GM12878 (cell line): Measurements from ENCODE around the gene BCL2L13. TPM values are rescaled to one million over a fixed set of nuclear protein-coding genes. Genes with fewer than 3 reads are reported as not detected.

Experiments used
- ATAC-seq: fragments of 200-7000 bp; cut with Tn5 transposase; 3 replicates; pipeline ENCODE4 v1.9.1; 2020; ENCODE audit warnings: mild to moderate bottlenecking, moderate library complexity
- BruUV-seq: library from RNA; stranded (reverse); fragments of 400-500 nt; replicated peaks from 2 replicates; lab custom pipeline; 2021; lab: Mats Ljungman, UMichigan
- CTCF ChIA-PET: fragments of 300-600 bp; sonication (Branson Sonifier 250); formaldehyde crosslinking; extraction: SDS; loops from one replicate; lab custom pipeline; 2021; ENCODE audit warnings: inconsistent platforms; lab: Yijun Ruan, JAX
- POLR2A ChIA-PET: fragments of 350-600 bp; formaldehyde crosslinking; extraction: SDS; loops from one replicate; lab custom pipeline; 2021; ENCODE audit warnings: inconsistent platforms; lab: Charles Lee
- RAD21 ChIA-PET: fragments of 300-600 bp; sonication (Branson Sonifier 250); formaldehyde crosslinking; loops from one replicate; lab custom pipeline; 2023; ENCODE audit warnings: antibody characterized with exemption; ENCODE audit not compliant: unreplicated experiment; lab: Charles Lee
- SMC1A ChIA-PET: fragments of 300-600 bp; sonication (Branson Sonifier 250); formaldehyde crosslinking; loops from one replicate; lab custom pipeline; 2023; ENCODE audit not compliant: unreplicated experiment, uncharacterized antibody; lab: Charles Lee
- DNase-seq: peaks from one replicate; pipeline ENCODE4 v3.0.0-alpha.2; 2011; ENCODE audit warnings: low read depth, low spot score
- FAIRE-seq: peaks from 3 replicates; lab custom pipeline; 2011; peaks lifted over from hg19 to GRCh38; lab: Jason Lieb, UNC
- H2AFZ ChIP-seq: 2 replicates; pipeline ENCODE4 v1.6.0; 2011; ENCODE audit warnings: low read depth, low read length, control low read depth; ENCODE audit not compliant: control insufficient read depth
- H3K27ac ChIP-seq: 2 replicates; pipeline ENCODE4 v1.5.1; 2011; ENCODE audit warnings: control low read depth; ENCODE audit not compliant: control insufficient read depth, insufficient read depth
- H3K27me3 ChIP-seq, 2 experiments: replicated peaks in 1 of 2; 2 replicates each; pipeline versions ENCODE4 v1.6.0 to v1.6.1; 2011; ENCODE audit warnings: low read length in 1 of 2; ENCODE audit not compliant: control insufficient read depth in 2 of 2, insufficient read depth in 2 of 2
- H3K36me3 ChIP-seq, 2 experiments: 2 replicates each; pipeline ENCODE4 v1.5.1; 2011; ENCODE audit warnings: low read length in 1 of 2; ENCODE audit not compliant: control insufficient read depth in 2 of 2, insufficient read depth in 2 of 2
- H3K4me1 ChIP-seq: 2 replicates; pipeline ENCODE4 v1.6.1; 2011; ENCODE audit warnings: mild to moderate bottlenecking, low read length, moderate library complexity, mixed read lengths; ENCODE audit not compliant: control insufficient read depth, insufficient read depth
- H3K4me2 ChIP-seq: 2 replicates; pipeline ENCODE4 v1.6.0; 2011; ENCODE audit warnings: control low read depth; ENCODE audit not compliant: control insufficient read depth, insufficient read depth
- H3K4me3 ChIP-seq: fragments of 200-600 bp; sonication (generic); 2 replicates; pipeline ENCODE4 v1.5.1; 2016
- H3K79me2 ChIP-seq: 2 replicates; pipeline ENCODE4 v1.6.0; 2011; ENCODE audit warnings: low read length; ENCODE audit not compliant: control insufficient read depth, insufficient read depth
- H3K9ac ChIP-seq: 2 replicates; pipeline ENCODE4 v1.8.0; 2011; ENCODE audit warnings: low read length, control low read depth, mixed read lengths; ENCODE audit not compliant: control insufficient read depth, insufficient read depth
- H3K9me3 ChIP-seq: replicated peaks from 3 replicates; pipeline ENCODE4 v1.5.1; 2011; ENCODE audit warnings: mild to moderate bottlenecking, low read length; ENCODE audit not compliant: control insufficient read depth, insufficient read depth
- H4K20me1 ChIP-seq: 2 replicates; pipeline ENCODE4 v1.6.0; 2011; ENCODE audit not compliant: control insufficient read depth, insufficient read depth
- CEBPZ ChIP-seq: fragments of 150-350 bp; IDR thresholded peaks from 2 replicates; pipeline ENCODE4 v1.6.1; 2016; ENCODE audit warnings: low read depth, low read length
- CHD1 ChIP-seq: IDR thresholded peaks from 2 replicates; pipeline ENCODE4 v1.6.1; 2012; ENCODE audit warnings: low read depth, low read length, improper control_type of control experiment
- CHD4 ChIP-seq: fragments of 200-600 bp; sonication (generic); IDR thresholded peaks from 2 replicates; pipeline ENCODE4 v1.6.1; 2016; ENCODE audit warnings: mild to moderate bottlenecking
- CTCF ChIP-seq, 3 experiments: IDR thresholded peaks in 2 of 3; conservative IDR thresholded peaks in 1 of 3; 2 replicates each; pipeline ENCODE4 v1.5.1; 2011; ENCODE audit warnings: low read depth in 3 of 3, low read length in 3 of 3, mild to moderate bottlenecking in 3 of 3, control low read depth in 2 of 3, moderate library complexity in 2 of 3, inconsistent platforms in 1 of 3, mixed read lengths in 1 of 3; ENCODE audit not compliant: control insufficient read depth in 2 of 3, insufficient read depth in 1 of 3; ENCODE audit errors: extremely low read depth in 1 of 3
- HDAC2 ChIP-seq: fragments of 200-600 bp; sonication (generic); IDR thresholded peaks from 2 replicates; pipeline ENCODE4 v1.6.1; 2017
- NFYA ChIP-seq: IDR thresholded peaks from 2 replicates; pipeline ENCODE4 v1.6.1; 2011; ENCODE audit warnings: low read depth, mild to moderate bottlenecking, low read length, improper control_type of control experiment, borderline replicate concordance
- NKRF ChIP-seq: fragments of 450-650 bp; conservative IDR thresholded peaks from 2 replicates; pipeline ENCODE4 v1.6.1; 2017; ENCODE audit warnings: mild to moderate bottlenecking, moderate library complexity
- PRDM15 ChIP-seq: fragments of 450-650 bp; formaldehyde crosslinking; IDR thresholded peaks from 2 replicates; pipeline ENCODE4 v1.4.0; 2020; ENCODE audit warnings: mild to moderate bottlenecking, moderate library complexity
- SREBF1 ChIP-seq: IDR thresholded peaks from 2 replicates; pipeline ENCODE4 v1.6.1; 2012; ENCODE audit warnings: mild to moderate bottlenecking, low read length
- SUPT20H ChIP-seq: IDR thresholded peaks from 2 replicates; pipeline ENCODE4 v1.6.1; 2011; ENCODE audit warnings: low read depth, mild to moderate bottlenecking, low read length, moderate library complexity, borderline replicate concordance; ENCODE audit not compliant: control insufficient read depth
- SUZ12 ChIP-seq: fragments of 200-600 bp; sonication (generic); IDR thresholded peaks from one replicate; pipeline ENCODE4 v1.6.1; 2018; ENCODE audit warnings: antibody characterized with exemption, mild to moderate bottlenecking; ENCODE audit not compliant: unreplicated experiment
- TAF1 ChIP-seq: IDR thresholded peaks from 2 replicates; pipeline ENCODE4 v1.6.1; 2011; ENCODE audit warnings: mild to moderate bottlenecking, low read depth, low read length, borderline replicate concordance
- WGBS: methylation state at CpG from one replicate; pipeline ENCODE4 v1.1.6; 2016; ENCODE audit warnings: low lambda C conversion rate; ENCODE audit not compliant: insufficient replicate concordance, insufficient coverage; ENCODE audit errors: missing lambda C conversion rate; 5-methylcytosine and 5-hydroxymethylcytosine counted together
- in situ Hi-C: fragments of 300-500 bp; cut with MboI; formaldehyde crosslinking; loops from 9 replicates; pipeline ENCODE4 v1.14.3; 2018; ENCODE audit warnings: mixed read lengths
- intact Hi-C: fragments of 100-400 bp; cut with micrococcal nuclease; formaldehyde crosslinking; loops from one replicate; pipeline ENCODE4 v1.14.2; 2022; ENCODE audit not compliant: unreplicated experiment
- polyA plus RNA-seq, 11 experiments: library from polyadenylated mRNA; depleted of rRNA in 4 of 11; unstranded in 6 of 11; stranded (reverse) in 5 of 11; fragments of >200 nt; fragmentation: Nextera tagmentation in 4 of 11; fragmentation: Illumina TruSeq in 1 of 11; extraction: Ambion mirVana in 4 of 11; extraction: Trizol in 1 of 11; gene quantifications; 1 replicate in 1 of 11; 2 replicates in 10 of 11; pipeline versions ENCODE4 v1.2.1 to v1.2.3, GENCODE V29; 2011 to 2016; ENCODE audit warnings: inconsistent platforms in 2 of 11, missing spikeins in 2 of 11, low read depth in 1 of 11
- total RNA-seq, 4 experiments: library from RNA; depleted of rRNA in 3 of 4; stranded (reverse); fragments of >200 nt in 3 of 4; fragmentation: Illumina TruSeq in 1 of 4; extraction: Trizol in 1 of 4; gene quantifications; 2 replicates each; pipeline versions ENCODE4 v1.2.1 to v1.2.3, GENCODE V29; 2013 to 2021

BCL2L13 gene
- total and polyA plus RNA-seq, 10 of the 15 experiments (the other 5 are each of a cell fraction or from before 2014, with no cell fraction given) = 18.6 to 30.6 (median 28.2) TPM

GRCh38 chr22:17613280-17613679 is 25.3 kb upstream of the BCL2L13 start:
- Histone ChIP-seq H3K9me3 (no peaks in the 10 kb centered on the region), H3K36me3 (peaks cover 0 to 15% of the 10 kb centered on the region in 2 experiments; a peak in 3 of 4 replicates), H3K79me2 (no peaks in the 10 kb centered on the region), H4K20me1 (no peaks in the 10 kb centered on the region), H3K4me2 (no peak overlapping the region), H3K27ac (no peak overlapping the region), H2AFZ (no peak overlapping the region), H3K27me3 (no peaks in the 10 kb centered on the region), H3K4me3 (no peak overlapping the region), H3K9ac (no peak overlapping the region), H3K4me1 (no peaks in the 10 kb centered on the region)
- FAIRE-seq (no peak), ATAC-seq (no peak), DNase-seq (no peak)
- ChIA-PET SMC1A (no interaction called here), RAD21 (no interaction called here), POLR2A (interaction anchor here (0.6 kb wide), 1 partner anchor 436 kb away, joined by 5 read pairs; no protein-coding TSS in a partner anchor), CTCF (no interaction called here)
- WGBS = 97% methylated on average over 7 of the region's 7 CpGs
- in situ Hi-C loops = no loop called here
- BruUV-seq = no TSS peak
- intact Hi-C loops = no loop called here
- TF ChIP-seq CTCF (IDR thresholded peaks at IDR 0.05 in 2 of 3, conservative IDR thresholded peaks at IDR 0.05 in 1 of 3; ENCODE audit: control insufficient read depth in 2 of 3, extremely low read depth in 1 of 3, insufficient read depth in 1 of 3, low read depth in 3 of 3, low read length in 3 of 3) = no peak
- TF ChIP-seq TAF1 = no peak
- no peak for TF ChIP-seq NKRF
- TF ChIP-seq NFYA = no peak
- no peak for TF ChIP-seq SUPT20H
- TF ChIP-seq CHD4 = no peak
- TF ChIP-seq SUZ12 = no peak
- TF ChIP-seq PRDM15 (CRISPR knock-in tag) = no peak
- TF ChIP-seq CEBPZ = no peak
- TF ChIP-seq SREBF1 = no peak
- TF ChIP-seq HDAC2 = no peak
- no peak for TF ChIP-seq CHD1
